Mucosa of stomach (tissue), 1 donor: ENCODE results near the gene INPP5A.

Source experiments
- H3K27me3 ChIP-seq: one replicate; pipeline ENCODE4 v1.7.0; 2013; ENCODE audit warnings: mild to moderate bottlenecking, low read length; ENCODE audit not compliant: control insufficient read depth, insufficient read depth
- H3K36me3 ChIP-seq: one replicate; pipeline ENCODE4 v1.7.0; 2013; ENCODE audit warnings: low read length; ENCODE audit not compliant: control insufficient read depth, insufficient read depth
- H3K4me1 ChIP-seq: one replicate; pipeline ENCODE4 v1.7.0; 2013; ENCODE audit warnings: mild to moderate bottlenecking, low read length; ENCODE audit not compliant: control insufficient read depth, insufficient read depth
- H3K4me3 ChIP-seq: one replicate; pipeline ENCODE4 v1.7.0; 2013; ENCODE audit warnings: low read length
- H3K9ac ChIP-seq: one replicate; pipeline ENCODE4 v1.7.0; 2013; ENCODE audit warnings: mild to moderate bottlenecking, low read length, moderate library complexity
- H3K9me3 ChIP-seq: one replicate; pipeline ENCODE4 v1.7.0; 2013; ENCODE audit warnings: mild to moderate bottlenecking, low read length, moderate library complexity; ENCODE audit not compliant: control insufficient read depth
- donor health status: Pancreatic carcinoma.

Gene INPP5A

DNA sequence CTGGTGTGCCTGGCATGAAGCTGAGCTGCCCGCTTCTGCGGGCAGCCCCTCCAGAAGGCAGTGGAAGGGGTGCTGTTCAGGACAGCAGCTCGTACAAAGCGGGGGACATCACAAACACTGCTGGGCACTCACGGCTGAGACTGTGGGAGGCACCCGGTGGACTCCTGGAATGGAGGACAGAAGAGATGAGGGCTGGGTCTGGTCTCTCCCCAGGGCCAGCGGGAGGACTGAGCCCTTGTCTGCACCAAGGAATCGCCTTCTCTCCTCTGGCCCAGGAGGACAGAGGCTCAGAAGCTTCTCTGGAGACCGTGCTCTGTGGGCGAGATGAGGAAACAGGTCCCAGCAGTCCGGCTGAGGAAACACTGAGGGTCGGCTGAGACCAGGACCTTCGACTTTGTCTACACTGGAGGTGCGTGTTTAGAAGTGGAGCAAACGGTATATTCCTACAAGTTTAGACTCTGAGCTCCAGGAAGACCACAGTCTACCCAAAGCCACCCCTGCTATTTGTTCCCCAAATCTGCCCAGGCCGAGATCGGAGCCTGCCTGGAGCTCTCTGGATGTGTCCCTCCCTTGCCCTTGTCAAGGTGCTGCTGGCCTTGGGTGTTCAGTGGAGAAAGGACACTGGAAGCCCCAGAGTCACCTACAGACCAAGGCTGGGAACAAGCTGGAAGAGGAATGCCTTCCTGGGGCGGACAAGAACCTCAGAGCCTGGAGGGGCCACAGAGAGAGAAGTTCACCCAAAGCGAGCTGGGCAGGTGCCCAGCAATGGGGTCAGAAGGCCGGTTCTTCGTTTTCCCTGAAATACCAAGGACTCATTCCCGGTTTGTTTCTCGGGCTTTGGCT, 12.9 kb upstream of the INPP5A start:
- Histone ChIP-seq H3K9ac (no peak overlapping the region), H3K9me3 (no peaks in the 10 kb centered on the region), H3K4me1 (peaks cover 12% of the 10 kb centered on the region), H3K4me3 (no peak overlapping the region), H3K27me3 (peaks cover 14% of the 10 kb centered on the region), H3K36me3 (no peaks in the 10 kb centered on the region)

DNA sequence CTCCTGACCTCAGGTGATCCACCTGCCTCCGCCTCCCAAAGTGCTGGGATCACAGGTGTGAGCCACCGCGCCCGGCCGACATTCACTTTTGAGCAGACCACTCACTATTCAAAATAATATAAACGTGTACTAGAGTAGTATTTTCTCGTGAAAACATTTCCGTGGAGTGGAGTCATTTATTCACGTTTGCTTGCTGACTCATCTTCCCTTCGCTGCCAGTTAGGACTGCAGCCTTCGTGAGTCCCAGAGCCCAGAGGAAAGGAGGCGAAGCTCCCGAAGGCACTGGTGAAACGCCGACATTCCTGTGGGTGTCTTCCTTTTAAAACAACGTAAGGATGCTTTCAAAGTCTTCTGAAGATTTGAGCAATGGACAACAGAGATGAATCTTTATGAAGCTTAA, 10.9 kb upstream of the INPP5A start:
- Histone ChIP-seq H3K4me1 (no peaks in the 10 kb centered on the region), H3K4me3 (no peak overlapping the region), H3K27me3 (peaks cover 14% of the 10 kb centered on the region), H3K9ac (no peak overlapping the region), H3K9me3 (no peaks in the 10 kb centered on the region), H3K36me3 (no peaks in the 10 kb centered on the region)

DNA sequence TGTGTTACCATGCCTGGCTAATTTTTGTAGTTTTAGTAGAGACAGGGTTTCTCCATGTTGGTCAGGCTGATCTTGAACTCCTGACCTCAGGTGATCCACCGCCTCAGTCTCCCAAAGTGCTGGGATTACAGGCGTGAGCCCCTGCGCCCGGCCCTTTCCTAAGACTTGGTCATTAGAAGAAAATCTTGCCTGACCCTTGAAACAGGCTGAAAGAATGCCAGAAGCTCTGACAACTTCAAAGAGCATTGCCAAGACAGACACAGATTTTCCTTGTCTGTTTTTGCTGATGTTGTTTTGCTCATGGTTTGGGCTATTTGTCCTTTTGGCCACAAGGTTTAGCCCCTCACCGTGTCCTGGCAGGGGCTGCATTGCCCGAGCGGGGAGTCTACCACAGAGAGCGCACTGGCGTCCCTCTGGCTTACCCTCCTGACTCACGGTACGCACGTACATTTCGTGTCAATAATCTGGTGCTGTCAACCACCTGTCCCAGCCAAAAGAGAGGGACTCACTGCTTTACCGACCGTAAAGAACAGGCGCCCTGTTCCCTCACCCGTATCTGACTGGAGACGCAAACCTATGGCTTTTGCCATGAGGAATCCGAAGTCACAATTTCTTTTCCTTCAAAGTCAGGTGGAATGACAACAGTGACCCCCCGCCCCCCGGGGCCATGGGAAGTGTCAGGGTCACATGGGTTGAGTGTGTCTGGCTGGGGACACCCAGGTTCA, 10.1 kb upstream of the INPP5A start:
- no peaks in the 10 kb centered on the region for H3K4me1 ChIP-seq
- no peak overlapping the region for H3K4me3 ChIP-seq
- H3K27me3 ChIP-seq: peaks cover 14% of the 10 kb centered on the region
- no peaks in the 10 kb centered on the region for H3K9me3 ChIP-seq
- no peaks in the 10 kb centered on the region for H3K36me3 ChIP-seq
- H3K9ac ChIP-seq: no peak overlapping the region

DNA sequence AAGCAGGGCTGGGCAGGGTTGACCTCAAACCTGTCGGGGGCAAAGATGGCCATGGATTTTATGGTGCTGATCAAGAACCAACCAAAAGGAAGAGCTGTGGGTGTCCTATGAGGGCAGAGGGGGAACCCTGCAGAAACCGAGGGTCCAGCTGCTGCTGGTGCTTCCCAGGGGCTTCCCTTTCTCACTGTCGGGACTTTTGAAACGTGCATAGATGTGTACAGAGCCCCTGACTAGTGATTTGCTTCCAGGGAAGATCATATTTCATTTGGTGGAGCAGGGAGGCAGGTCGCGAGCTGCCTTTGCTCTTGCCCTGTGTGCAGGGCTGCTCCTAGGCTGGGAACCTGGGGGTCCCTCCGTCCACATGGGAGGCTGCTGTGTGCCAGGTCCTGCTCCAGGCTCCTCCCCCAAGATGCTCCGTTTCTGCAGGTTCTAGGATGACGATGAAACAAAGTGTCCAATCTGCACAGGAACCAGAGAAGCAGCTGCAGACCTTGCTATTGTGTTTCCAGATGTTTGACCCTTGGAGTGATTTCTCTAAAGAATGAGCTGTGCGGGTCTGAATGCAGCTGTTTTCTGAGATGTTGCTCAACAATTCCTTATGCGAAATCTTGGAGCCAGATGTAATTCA, 9.4 kb upstream of the INPP5A start:
- peaks cover 14% of the 10 kb centered on the region for H3K27me3 ChIP-seq

DNA sequence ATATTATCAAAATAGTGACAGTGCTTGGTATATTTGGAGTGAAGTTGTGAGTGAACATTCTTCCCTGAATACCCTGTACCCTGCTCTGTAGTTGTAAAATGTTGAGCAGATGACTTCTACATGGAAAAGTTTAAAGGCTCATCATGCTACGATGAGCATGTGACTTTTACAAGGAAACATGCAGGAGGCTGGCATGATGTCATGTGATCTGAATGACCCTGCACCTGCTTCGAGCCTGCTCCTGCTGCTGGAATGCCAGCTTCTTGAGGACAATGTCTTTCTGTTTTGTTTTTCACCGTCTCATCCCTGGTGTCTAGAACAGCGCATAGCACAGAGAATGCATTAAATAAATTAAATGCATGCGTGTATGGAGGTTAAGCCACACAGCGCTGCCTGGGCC, 5.4 kb upstream of the INPP5A start:
- Histone ChIP-seq H3K9me3 (no peaks in the 10 kb centered on the region), H3K4me1 (peaks cover 5% of the 10 kb centered on the region), H3K9ac (no peak overlapping the region), H3K4me3 (no peak overlapping the region), H3K36me3 (no peaks in the 10 kb centered on the region), H3K27me3 (peaks cover 11% of the 10 kb centered on the region)

More for the DNA sequence above, 9.4 kb upstream of the INPP5A start:
- Histone ChIP-seq H3K9ac (no peak overlapping the region), H3K36me3 (no peaks in the 10 kb centered on the region), H3K4me1 (no peaks in the 10 kb centered on the region), H3K9me3 (no peaks in the 10 kb centered on the region), H3K4me3 (no peak overlapping the region)

DNA sequence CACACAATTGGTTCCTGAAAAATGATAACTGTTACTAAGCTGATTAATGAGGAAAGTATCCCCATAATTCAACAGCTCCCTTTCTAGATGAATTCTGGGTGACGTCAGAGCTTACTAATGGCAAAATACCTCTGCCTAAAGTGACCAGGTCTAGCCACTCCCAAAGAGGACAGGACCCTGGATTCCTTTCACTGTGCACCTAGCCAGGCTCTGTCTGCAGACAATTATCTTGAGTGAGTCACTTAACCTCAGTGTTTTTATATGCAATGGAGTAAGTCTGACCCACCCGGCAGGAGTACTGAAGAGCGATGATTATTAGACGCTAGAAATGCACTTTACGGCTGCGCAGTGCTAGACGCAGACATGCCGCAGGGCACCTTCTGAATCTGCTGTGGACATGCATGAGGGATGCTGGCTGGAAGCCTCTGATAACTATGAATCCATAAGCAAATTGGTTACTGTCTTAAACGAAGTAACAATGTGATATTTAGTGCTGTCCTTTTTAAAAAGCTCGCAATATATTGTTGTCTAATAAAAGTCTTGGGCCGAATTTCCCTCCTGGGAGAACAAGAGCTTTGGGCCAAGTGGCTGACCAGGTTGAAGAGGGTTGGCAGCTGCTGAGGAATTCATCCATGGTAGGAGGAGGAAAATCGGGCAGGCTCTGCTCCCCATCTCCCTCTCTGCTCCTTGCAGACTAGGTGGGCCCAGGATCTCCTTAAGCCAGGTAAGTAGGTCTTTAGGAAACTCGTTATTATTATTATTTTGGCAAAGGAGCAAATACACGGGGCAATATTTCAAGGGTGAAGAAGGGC, 4.6 kb upstream of the INPP5A start:
- Histone ChIP-seq H3K9me3 (no peaks in the 10 kb centered on the region), H3K27me3 (peaks cover 4% of the 10 kb centered on the region), H3K36me3 (no peaks in the 10 kb centered on the region), H3K4me3 (no peak overlapping the region), H3K9ac (no peak overlapping the region), H3K4me1 (peaks cover 5% of the 10 kb centered on the region)

DNA sequence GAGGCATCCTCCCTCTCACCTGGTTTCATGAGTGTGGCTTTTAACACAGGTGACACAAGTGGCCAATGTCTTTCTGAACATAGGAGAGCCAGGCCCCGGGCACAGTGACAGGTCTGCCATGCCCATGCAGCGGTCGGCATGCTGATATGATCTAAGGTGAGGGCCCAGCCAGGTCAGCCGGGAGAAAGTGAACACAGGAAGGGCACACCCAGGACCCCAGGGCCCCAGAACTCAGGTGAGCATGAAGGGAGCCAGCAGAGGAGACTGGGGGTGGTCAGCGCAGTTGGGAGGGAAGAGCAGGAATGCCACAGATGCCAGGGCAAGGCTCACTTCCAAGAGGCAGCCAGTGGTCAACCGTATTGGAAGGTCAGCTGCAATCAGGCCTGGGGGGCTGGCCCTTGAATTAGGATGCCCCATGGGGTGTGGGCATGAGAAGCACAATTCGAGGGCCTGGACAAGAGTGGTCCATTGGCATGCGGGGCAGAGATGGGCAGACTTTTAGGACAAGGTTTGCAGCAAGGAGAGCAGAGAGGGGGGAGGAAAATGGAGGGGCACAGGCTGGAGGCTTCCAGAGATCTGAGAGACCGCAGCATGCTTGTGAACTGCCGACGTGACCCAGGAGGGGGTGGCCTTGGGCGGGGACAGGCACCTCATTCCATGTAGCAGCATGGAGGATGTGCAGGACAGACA, 3.9 kb upstream of the INPP5A start:
- no peak overlapping the region for H3K4me3 ChIP-seq
- no peaks in the 10 kb centered on the region for H3K36me3 ChIP-seq
- no peaks in the 10 kb centered on the region for H3K27me3 ChIP-seq
- no peaks in the 10 kb centered on the region for H3K9me3 ChIP-seq
- H3K4me1 ChIP-seq: peaks cover 12% of the 10 kb centered on the region
- H3K9ac ChIP-seq: no peak overlapping the region

DNA sequence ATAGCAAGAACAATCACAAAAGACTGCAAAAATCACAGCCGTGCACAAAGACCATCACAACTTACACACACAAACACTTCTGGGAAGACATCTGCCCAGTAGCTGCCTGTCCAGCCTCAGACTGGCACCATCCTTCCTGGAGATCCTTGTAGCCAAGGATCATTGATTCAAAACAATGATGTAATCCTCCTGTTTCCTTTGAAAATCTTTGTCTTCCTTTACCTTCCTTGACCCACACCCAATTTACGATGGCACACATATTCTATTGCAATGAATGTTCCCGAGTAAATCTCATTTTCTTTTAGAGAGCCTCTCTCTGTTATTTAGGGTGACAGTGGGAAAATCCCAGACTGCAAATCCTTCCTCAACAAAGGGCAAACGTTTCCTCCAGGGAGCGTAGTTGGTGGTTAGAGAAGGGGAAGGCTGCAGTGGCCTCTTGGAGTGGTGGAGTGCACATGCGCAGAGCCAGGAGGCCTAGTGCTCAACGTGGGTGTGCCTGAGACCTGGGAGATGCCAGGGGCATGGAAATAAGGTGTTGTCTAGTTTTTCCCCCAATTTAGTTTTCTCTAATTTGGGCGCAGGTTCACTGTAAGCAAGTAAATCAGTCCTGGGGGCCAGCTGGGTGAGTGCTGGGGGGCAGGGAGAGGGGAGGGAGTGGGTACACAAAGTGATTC, 3.1 kb upstream of the INPP5A start:
- no peak overlapping the region for H3K4me3 ChIP-seq
- peaks cover 20% of the 10 kb centered on the region for H3K4me1 ChIP-seq
- H3K9ac ChIP-seq: no peak overlapping the region

DNA sequence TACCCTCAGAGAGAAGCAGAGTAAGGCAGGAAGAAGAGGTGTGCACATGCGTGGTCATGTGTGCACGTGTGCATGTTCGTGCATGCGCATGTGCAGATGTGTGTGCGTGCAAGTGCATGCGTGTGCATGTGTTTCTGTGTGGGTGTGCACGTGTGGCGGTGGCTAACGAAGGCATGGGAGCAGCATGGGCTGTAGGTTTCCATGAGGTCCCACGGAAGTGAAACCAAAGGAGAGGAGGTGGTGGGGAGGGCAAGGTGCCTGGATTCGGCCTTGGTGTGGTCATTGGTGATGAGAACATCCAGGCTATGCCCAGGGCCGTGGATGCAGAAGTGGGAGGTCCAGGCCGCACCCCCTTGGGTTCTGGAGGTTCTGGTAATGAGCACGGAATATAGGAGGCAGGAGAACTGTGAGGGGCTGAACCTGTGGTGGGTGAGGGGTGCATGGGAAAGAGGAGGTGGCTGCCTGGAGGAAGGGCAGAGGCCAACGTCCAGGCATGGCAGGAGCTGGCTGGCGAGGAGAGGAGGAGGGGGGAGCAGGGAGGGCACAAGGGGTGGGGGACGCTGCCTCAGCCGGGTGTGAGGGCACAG, 2.4 kb upstream of the INPP5A start:
- Histone ChIP-seq H3K9ac (no peak overlapping the region), H3K27me3 (no peaks in the 10 kb centered on the region), H3K9me3 (no peaks in the 10 kb centered on the region), H3K4me1 (peaks cover 25% of the 10 kb centered on the region), H3K36me3 (no peaks in the 10 kb centered on the region), H3K4me3 (no peak overlapping the region)

More for the DNA sequence above, 3.1 kb upstream of the INPP5A start:
- Histone ChIP-seq H3K27me3 (no peaks in the 10 kb centered on the region), H3K36me3 (no peaks in the 10 kb centered on the region), H3K9me3 (no peaks in the 10 kb centered on the region)

DNA sequence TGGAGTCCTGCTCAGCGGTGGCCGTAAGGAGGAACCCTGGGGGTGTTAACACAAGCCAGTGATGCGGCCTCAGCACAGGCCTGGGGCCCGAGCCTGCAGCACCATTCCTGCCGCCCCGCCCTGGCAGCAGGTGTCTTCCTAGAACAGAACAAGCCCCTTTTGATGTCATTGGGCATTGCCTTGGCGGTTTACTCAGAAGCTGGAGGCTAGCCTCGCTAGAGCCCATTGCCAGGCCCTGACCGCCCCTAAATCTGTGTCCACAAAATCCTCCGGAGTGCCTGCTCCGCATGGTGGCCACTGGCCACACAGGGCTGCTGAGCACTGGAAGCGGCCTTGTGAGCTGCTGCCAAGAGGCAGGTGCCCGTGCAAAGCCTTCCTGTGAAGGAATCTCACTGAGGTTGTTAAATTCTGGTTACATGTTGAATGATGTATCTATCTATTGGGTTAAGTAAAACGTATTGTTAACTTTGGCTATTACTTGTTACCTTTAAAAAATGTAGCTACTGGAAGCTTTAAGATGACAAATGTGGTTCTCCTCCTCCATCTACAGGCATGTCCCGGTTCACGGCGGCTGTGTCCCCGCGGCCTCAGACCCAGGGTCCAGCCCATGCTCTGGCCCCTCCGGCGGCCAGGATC, 1.2 kb upstream of the INPP5A start:
- Histone ChIP-seq H3K36me3 (no peaks in the 10 kb centered on the region), H3K9me3 (no peaks in the 10 kb centered on the region), H3K9ac (peak overlapping the region; percentile 50), H3K27me3 (no peaks in the 10 kb centered on the region), H3K4me1 (peaks cover 37% of the 10 kb centered on the region), H3K4me3 (no peak overlapping the region)
